ENCODE data around the gene TLCD3A. TPM values are rescaled to one million over a fixed set of nuclear protein-coding genes. Genes with fewer than 3 reads are reported as not detected.

The TLCD3A gene
- total RNA-seq, 1 donor from 2014 or later = 11.5 TPM

DNA sequence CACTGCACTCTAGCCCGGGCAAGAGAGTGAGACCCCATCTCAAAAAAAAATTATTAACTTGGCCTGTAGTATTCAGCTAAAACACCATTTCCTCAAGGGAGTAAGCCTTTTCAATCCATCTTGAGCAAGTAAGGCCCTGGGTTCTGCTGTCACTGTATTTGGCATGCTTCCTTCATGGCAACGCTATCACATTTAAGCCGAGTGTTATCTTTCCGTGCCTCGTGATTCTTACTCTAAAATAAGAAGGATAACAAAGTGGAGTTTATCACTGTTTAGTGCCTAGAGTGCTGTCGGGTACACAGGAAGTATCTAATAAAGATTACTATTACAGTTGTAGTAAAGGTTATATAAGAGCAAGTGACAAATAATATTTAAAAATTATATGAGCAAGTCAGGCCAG lies 26.5 kb upstream of the TLCD3A start:
- no peak for DNase-seq (ENCODE audit: low spot score)

DNA sequence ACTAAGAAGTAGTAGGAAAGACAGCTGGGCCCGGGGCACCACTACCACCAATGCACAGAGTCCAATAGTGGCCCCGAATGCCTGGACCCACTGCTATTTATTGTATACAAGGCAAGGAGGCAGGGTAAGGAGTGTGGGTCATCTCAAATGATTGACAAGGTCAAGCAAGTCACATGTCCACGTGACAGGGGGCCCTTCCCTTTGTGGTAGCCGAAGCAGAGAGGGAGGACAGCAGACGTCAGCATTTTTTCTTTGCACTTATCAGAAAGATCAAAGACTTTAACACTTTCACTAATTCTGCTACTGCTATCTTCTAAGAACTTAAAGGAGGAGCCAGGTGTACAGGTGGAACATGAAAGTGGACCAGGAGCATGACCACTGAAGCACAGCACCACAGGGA lies 24.3 kb upstream of the TLCD3A start:
- no peak for DNase-seq (ENCODE audit: low spot score)

DNA sequence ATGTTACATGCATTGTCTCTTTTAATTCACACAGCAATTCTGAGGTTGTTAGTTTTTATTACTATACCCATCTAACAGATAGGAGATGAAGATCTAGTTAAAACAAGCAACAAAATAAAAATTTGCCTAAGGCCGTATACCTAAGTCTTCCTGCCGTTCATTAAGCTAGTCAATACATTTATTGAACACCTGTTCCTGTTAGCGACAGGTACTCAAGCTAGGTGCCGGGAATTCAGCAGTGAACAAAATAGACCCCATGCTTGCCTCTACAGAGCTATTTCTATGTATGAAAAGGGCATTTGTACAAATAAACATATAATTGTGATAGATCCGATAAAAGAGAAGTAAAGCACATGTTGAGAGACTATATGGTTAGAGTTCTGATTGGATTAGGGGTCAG lies 14.3 kb upstream of the TLCD3A start:
- DNase-seq (ENCODE audit: low spot score) = no peak

DNA sequence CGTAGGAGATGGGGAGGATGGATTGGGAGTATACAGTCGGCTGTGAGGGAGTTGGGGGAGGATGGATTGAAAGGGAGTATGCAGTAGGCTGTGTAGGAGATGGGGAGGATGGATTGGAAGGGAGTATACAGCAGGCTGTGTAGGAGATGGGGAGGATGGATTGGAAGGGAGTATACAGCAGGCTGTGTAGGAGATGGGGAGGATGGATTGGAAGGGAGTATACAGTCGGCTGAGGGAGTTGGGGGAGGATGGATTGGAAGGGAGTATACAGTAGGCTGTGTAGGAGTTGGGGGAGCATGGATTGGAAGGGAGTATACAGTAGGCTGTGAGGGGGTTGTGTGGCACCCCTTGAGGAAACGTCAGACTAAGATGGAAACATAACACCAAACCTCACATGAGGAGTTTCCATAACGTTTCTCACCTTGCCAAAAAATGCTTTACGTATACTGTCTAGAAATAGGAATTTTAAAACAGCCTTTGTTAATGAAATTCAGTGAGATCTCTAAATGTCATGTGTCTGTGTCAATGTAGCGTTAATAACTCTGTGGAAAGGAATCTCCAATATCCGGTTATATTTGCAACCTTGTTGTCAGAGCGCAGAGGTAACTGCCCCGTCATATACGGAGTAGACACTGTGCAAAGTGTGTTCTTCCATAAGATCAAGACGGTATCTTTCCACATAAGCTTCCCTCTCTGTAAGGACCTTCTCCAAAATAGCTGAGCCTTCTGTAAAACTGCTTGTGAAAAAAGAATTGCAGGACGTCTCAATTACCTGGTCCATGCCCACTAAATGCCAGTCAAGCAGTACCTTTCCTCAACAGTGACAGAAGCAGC lies 11.5 kb upstream of the TLCD3A start:
- DNase-seq (ENCODE audit: low spot score) = no peak

DNA sequence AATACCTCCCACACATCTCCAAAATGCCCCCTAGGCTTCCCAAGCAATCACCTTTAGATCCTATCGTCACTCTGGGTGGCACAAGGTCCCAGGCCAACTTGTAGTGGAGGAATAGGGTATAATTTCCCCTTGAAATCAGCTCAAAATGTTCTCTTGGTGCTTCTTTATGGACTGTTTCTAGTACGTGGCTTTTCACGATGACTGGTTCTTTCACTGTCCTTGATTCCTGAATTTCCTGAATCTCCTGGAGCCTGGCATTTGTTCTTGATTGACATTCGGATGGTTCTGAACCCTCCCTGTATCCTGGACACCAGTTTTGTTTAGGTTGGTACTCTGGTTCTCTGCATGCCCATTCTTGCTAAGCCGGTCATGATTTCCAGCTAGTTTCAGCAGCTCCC lies 10.9 kb upstream of the TLCD3A start:
- DNase-seq (ENCODE audit: low spot score) = no peak

DNA sequence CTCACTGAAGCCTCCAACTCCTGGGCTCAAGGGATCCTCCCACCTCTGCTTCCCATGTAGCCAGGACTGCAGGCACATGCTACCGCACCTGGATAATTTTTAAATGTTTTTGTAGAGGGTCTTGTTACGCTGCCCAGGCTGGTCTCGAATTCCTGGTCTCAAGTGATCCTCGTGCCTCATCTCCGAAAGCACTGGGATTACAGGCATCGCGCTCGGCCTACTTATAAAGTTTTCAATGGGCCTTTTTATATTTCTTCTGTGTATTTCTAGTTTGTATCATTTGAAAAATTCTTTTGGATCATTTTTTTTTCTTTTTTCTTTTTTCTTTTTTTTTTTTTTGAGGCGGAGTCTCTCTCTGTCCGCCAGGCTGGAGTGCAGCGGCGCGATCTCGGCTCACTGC lies 7.3 kb upstream of the TLCD3A start:
- DNase-seq (ENCODE audit: low spot score) = no peak

DNA sequence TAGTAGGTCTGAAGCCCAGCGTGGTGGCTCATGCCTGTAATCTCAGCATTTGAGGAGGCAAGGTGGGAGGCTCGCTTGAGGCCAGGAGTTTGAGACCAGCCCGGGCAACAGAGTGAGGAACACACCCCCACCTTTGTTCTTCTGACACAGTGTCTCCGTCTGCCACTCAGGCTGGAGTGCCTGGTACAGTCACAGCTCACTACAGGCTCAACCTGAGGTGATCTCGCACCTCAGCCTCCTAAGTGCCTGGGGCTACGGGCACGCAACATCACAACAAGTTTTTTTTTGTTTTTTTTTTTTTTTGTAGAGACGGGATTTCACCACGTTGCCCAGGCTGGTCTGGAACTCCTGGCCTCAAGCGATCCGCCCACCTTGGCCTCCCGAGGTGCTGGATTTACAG lies 6.7 kb upstream of the TLCD3A start:
- DNase-seq (ENCODE audit: low spot score) = no peak

DNA sequence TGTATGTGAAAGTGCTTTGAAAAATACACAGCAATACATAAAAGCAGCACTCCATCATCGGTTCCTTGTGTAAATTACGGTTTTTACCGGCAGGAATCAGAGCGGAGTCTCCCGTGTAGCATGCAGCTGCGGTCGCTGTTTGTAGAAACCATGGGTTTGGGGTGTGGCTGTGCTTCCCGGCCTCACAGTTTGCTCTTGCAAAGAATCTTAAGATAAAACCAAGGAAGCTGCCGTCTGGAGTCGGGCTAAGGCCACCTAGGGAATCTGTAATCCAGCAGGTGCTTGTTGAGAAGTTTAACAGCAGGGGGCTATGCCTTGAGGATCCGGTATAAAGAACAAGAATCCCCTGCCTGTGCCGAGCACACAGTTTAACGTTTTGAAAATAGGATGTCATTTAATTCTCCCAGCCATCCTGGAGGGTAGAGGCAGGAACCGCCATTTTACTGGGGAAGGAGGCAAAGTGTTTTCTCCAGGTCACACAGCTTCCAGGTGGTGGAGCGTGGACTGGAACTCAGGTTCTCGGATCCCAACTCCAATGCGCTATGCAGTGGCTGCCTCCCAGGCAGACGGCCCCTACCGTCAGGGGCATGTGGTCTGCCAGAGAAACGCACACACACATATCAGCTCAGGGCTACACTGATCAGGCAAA lies 6.0 kb upstream of the TLCD3A start:
- DNase-seq (ENCODE audit: low spot score) = no peak

DNA sequence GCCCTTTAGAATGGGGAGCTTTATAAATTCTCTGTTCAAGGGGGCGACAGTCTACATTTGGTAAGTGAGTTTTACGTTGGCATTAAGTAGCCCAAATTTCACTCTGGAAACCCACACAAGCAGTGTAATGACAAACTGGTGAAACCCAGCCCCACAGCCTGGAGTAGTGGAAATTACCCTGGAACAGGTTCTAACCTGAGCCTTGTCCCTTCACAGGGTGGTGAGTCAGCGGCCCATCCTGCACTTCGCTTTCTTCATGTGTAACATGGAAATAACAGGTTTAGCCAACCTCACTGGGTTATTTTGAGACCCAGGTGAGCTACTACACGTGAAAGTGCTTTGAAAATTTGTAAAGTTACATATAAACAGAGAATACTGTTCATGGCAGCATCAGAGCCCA lies 3.5 kb upstream of the TLCD3A start:
- no peak for DNase-seq (ENCODE audit: low spot score)

DNA sequence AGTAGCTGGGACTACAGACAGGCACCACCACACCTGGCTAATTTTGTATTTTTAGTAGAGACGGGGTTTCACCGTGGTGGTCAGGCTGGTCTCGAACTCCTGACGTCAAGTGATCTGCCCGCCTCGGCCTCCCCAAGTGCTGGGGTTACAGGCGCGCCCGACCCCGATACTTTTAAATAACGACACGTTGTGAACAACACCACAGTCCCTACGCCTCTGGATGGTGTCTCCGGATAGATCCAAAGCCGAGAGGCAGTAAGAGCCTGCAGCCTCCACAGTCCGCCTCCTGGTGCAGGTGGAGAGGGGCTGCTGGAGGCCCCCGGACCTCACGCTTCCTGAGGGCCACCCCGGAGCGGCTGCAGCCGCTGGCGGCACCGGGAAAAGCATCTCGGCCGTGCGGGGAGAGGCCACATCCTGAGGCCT lies 741 bp upstream of the TLCD3A start:
- no peak for DNase-seq (ENCODE audit: low spot score)

DNA sequence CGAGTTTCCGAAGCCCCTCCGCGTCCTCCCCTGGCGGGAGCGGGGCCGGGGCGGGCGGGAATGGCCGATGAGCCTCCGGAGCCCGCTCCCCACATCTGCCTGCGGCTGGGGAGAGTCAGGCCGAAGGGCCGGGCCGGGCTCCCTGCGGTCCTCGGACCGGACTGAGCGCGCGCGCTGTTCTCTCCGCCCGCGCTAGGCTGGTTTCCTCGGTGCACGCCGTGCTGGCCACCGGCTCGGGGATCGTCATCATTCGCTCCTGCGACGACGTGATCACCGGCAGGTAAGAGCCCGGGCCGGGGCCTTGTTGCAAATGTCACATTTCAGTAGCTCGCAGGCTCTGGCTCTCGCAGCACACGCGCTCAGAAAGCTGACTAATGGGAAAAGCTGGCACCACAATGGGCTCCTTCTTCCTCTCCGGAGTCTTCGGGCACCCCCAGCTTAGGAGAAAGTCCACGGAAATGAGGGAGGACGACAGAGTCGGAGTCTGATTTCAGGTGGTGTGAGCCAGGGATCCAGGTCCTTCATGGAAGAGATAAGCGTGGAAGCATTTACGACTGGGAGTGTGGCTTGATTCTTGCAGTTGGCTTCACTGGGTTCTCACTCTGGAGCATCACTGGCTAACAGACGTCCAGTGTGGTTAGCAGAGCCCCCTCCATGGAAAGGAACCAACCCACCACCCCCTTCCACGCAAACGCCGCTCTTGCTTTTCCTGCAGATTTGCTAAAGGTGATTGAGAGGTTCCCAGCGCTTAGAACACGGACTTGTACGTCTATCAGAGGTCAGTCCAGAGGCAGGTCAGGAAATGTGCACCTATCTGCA lies 715 bp downstream of the TLCD3A start:
- DNase-seq (ENCODE audit: low spot score) = no peak

DNA sequence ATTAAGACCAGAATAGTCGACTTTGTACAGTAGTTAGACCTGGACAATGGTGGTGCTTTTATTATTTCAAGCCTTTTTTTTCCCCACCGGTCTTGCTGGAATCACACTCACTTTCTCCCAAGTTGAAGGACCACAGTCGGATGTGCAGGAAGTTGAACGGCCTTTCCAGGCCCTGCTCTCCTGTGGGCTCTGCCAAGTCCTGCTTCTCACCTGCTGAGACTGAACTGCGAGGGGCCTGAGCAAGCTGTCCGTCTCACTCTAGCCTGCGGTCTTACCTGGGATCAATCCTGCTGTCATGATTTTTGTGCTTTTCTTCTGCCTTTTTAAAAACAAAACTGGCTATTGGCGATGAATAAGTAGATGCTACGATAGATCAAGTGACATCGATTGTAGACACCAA lies 1.3 kb downstream of the TLCD3A start:
- DNase-seq (ENCODE audit: low spot score) = no peak

DNA sequence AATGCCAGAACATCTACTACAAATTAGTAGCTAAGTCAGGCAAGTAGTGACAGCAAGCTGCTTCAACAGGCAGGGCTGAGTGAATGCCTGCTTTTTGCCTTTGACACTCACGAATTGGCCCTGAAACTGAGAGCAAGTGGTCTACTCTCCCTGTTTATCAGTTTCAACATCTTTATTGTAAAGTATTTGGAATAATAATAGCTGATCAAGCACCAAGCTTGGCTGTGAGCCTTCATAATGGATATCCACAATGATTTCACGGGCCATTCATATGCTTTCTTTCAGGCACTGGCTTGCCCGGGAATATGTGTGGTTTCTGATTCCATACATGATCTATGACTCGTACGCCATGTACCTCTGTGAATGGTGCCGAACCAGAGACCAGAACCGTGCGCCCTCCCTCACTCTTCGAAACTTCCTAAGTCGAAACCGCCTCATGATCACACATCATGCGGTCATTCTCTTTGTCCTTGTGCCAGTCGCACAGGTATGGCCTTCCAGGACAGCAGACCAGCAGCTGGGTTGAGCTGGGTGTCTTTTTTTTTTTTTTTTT lies 5.2 kb downstream of the TLCD3A start:
- no peak for DNase-seq (ENCODE audit: low spot score)

DNA sequence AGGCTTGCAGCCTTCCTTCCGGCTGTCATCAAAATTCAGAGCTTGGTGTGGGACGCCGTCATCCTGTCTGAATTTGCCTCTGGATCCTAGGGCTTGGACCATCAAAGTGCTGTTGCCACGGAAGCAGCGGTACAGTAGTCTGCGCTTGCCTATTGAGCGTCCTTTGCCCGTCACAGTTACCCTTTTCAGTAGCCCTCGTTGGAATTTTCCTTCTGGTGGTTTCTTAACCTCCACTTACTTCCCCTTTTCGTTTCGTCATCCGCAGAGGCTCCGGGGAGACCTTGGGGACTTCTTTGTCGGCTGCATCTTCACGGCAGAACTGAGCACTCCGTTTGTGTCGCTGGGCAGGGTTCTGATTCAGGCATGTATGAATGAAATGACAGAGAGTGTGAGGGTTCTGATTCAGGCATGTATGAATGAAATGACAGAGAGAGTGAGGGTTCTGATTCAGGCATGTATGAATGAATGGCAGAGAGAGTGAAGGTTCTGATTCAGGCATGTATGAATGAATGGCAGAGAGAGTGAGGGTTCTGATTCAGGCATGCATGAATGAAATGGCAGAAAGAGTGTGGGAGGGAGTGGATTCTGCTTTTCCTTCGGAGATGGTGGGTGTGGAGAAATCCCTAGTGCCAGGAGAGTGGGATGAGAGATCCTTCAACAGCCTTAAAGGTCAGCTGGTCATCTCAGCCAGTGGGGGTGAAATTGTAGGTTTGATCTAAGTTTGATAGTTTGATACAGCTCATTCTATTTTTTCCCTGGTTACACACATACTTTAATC lies 8.0 kb downstream of the TLCD3A start:
- DNase-seq (ENCODE audit: low spot score) = no peak

DNA sequence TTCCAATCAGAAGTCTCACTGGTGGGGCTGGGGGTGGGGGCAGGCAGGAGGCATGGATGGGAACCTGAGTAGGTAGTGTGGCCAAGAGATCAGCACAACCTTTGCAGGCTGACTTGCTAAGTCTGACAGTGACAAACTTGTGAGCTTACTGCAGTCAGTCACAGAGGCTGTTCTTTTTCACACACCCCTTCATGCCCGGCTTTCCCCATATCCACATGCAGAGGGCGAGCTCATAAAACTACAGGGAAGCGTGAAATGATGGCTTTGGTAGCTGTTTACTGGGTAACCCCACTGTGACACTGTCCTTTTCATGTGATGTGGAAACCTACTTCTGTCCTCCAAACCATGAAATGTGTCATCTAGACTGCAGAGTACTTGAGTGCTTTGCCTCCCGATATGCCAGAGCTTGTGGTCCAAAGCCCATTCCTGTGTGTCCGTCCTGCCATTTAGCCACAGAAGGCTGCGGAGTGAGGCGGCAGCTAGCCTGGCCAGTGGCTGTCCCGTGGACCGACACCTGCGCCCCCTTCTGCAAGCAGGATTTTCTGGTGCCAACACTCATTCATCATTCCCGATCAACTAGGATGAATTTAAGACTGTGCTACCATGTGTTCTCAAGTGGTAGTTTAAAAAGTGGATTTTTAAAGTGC lies 9.9 kb downstream of the TLCD3A start:
- no peak for DNase-seq (ENCODE audit: low spot score)

DNA sequence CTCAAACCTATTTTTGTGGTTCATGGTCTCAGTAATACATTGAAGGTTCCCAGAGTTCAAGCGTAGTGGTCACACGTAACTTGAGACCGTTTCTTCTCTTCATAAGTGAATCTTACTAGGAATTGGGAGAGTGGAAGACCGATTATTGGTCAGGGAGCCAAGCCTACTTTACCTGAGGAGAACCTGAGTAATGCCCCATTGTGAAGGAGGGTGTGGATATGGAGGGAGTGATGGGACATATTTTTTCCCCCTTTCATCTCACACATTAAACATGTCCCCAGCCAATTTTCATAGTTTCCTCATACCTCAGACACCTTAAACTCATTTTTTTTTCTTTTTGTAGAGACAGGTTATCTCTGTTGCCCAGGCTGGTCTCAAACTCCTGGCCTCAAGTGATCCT lies 10.7 kb downstream of the TLCD3A start:
- no peak for DNase-seq (ENCODE audit: low spot score)

DNA sequence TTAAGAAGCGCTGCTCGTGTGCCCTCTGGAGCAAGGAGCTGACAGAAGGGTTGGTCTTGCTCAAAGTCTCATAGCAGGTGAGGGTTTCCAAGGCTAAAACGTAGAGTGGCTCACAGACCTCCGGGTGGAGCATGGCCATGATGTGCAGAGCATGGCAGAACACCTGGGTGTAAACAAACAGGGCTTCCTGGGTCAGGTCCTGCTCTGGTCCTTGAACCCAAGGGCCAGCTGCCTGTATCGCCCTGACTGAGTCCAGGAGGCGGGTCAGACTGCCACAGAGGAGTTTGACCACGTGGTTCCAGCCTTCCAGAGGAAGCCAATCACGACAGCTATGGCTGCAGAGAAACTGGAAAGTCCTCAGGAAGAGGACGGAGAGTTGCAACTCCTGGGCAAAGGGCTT lies 12.5 kb downstream of the TLCD3A start:
- no peak for DNase-seq (ENCODE audit: low spot score)

DNA sequence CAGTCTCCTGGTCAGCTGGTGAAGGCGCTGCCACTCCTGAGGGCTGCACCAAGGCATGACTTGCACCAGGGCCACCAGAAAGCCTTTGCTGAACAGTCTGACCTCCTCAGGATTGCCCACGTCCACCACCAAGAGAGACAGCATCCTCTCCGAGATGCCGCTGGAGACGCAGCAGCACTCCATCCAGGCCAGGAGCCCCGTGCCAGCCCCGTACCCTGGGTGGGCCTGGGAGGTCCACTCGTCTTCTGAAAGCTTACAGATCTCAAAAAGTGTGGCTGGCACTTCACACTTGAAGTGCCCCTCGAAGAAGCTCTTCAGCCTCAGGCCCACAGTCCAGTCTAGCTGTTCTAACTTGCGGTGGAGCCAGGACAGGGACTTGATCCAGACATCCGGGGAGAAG lies 13.0 kb downstream of the TLCD3A start:
- DNase-seq (ENCODE audit: low spot score) = no peak

DNA sequence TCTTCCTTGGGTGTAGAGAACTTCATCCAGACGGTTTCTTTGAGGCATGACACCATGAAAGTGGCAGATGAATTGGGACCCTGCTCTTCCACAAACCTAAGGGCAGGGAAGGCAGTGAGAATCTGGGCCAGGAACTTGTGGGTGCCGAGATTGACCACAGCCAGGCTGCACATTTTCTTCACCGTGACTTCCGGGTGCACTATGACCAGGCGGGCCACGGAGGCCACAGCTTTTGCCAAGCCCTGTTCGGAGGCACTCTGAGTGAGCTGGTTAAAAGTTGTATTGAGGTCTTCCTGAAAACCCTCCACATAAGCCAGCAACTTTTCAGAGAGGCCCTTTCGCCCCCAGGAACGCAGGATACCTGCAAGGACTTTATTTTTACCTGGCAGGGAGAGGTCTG lies 13.8 kb downstream of the TLCD3A start:
- no peak for DNase-seq (ENCODE audit: low spot score)

DNA sequence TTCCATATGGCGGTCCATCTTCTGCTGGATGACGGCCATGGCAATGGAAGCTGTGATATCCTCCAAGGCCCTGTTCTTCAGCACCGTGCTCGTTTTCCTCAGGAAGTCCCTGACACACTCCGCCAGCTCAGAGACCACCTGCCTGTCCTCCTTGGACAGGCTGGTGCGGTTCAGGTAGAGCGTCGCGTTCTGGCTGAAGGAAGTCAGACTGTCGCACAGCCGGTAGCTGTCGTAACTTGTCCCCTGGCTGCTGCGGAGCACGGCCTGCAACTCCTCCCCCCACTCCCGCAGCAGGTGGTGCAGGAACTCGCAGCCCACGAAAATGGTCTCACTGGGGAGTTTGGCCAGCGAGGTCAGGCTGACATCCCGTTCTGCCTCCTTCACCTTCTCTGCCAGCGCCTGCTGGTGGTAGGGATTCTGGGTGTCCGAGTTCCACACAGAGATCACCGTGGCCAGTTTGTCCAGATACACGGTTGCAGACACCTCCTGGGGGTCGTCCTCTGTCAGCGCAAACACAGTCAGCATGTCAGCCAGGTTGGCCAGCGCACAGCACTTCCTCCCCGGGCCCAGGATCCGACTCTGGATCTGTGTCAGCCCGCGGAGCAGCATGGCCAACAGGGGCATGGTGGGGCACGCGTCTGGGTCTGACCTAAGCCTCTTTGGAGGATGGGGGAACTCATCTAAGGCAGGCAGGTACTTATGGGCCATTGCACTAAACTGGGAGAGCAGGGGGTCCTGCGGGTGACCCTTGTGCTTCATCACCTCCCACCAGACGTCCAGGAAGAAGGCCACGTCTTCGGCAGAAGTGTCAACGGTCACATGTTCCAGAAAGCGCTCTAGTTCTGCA lies 14.6 kb downstream of the TLCD3A start:
- no peak for DNase-seq (ENCODE audit: low spot score)
